Activated B cell treated with CpG ODN at 0.5 μM for 24 hours (primary cell): ENCODE data around the gene TRAPPC10. TPM values are rescaled to one million over a fixed set of nuclear protein-coding genes. Genes with fewer than 3 reads are reported as not detected.

Experiments used
- ATAC-seq: fragments of 200-7000 bp; cut with Tn5 transposase; one replicate; pipeline ENCODE4 v1.10.0; 2021; ENCODE audit warnings: low read depth, mild to moderate bottlenecking, moderate library complexity
- CTCF ChIA-PET: fragments of 350-600 bp; sonication (Branson Sonifier 250); formaldehyde crosslinking; loops from one replicate; lab custom pipeline; 2021; ENCODE audit warnings: antibody characterized with exemption; lab: Charles Lee
- POLR2A ChIA-PET: fragments of 350-600 bp; sonication (Branson Sonifier 250); formaldehyde crosslinking; loops from one replicate; lab custom pipeline; 2021; ENCODE audit warnings: antibody characterized with exemption; lab: Charles Lee
- DNase-seq: peaks from one replicate; pipeline ENCODE4 v3.0.0; 2022
- H3K27ac Mint-ChIP-seq: one replicate; pipeline ENCODE4 v1.8.0; 2020; ENCODE audit warnings: mixed read lengths
- H3K27me3 Mint-ChIP-seq: one replicate; pipeline ENCODE4 v1.8.0; 2021; ENCODE audit warnings: mixed read lengths
- H3K36me3 Mint-ChIP-seq: one replicate; pipeline ENCODE4 v1.8.0; 2021; ENCODE audit warnings: low read depth, mixed read lengths
- H3K4me1 Mint-ChIP-seq: one replicate; pipeline ENCODE4 v1.8.0; 2021; ENCODE audit warnings: mixed read lengths
- H3K4me3 Mint-ChIP-seq: one replicate; pipeline ENCODE4 v1.8.0; 2020; ENCODE audit warnings: mild to moderate bottlenecking, mixed read lengths
- H3K9me3 Mint-ChIP-seq: one replicate; pipeline ENCODE4 v1.8.0; 2020; ENCODE audit warnings: mixed read lengths
- intact Hi-C: fragments of 100-400 bp; cut with micrococcal nuclease; formaldehyde crosslinking; loops from one replicate; pipeline ENCODE4 v1.15.1; 2024
- total RNA-seq: library from RNA; stranded (reverse); gene quantifications from 2 replicates; pipeline ENCODE4 v1.2.3, GENCODE V29; 2022
- TF ChIP-seq, protein P1 (sequence below): fragments of 200-600 bp; IDR thresholded peaks from one replicate; pipeline ENCODE4 v1.8.0; 2022; ENCODE audit warnings: antibody characterized with exemption, mild to moderate bottlenecking

TRAPPC10 gene
- total RNA-seq, 1 donor from 2014 or later = 96.0 TPM

DNA sequence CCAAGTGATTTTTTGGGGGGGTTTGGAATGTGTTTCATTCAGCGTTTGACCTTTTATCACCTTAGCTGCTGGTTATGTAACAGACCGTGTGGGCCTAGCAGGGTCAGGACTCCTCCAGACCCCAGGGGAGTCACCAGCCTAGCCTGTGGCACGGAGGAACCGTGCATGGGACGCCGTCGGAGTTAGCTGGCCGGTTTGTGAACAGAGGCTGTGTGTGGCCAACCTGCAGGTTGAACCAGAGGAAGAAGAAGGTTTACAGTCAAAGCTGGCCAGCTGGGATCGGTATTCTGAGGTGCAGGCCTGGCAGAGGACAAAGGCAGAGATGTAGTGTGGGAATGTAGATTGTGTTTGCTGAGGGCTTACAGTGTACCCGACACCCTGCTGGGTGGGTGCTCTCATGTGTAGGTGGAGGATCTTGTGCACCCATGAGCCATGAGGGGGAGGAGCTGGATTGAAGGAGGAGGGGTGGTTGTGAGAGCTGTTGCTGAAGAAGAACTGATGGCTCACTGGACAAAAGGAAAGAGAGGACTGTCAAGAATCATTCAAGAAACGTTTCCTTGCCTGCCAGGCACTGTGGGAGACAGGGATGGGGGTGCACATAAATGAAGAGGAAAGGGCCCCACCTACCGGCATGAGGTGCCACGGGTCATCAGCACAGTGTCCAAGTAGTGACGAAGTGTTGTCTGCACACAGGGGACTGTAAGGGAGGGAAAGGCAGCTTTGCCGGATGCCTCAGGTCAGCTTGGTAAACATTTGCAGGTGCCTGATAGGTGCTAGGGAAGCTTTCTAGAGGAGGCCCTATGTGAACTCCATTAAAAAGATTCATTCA is 55.1 kb downstream of the TRAPPC10 start:
- Mint-ChIP-seq H3K36me3 (peaks cover 92% of the 10 kb centered on the region), H3K4me1 (peaks cover 13% of the 10 kb centered on the region), H3K27me3 (no peaks in the 10 kb centered on the region), H3K27ac (no peak overlapping the region), H3K4me3 (no peak overlapping the region), H3K9me3 (no peaks in the 10 kb centered on the region)
- intact Hi-C loops = loop anchor here (2.0 kb wide), 1 partner anchor 18 kb away; no protein-coding TSS in a partner anchor
- ChIA-PET CTCF (no interaction called here), POLR2A (interaction anchor here (1.4 kb wide), 1 partner anchor 22 kb away, joined by 3 read pairs; no protein-coding TSS in a partner anchor)
- no peak for DNase-seq
- ATAC-seq = no peak
- TF ChIP-seq, protein P1, sequence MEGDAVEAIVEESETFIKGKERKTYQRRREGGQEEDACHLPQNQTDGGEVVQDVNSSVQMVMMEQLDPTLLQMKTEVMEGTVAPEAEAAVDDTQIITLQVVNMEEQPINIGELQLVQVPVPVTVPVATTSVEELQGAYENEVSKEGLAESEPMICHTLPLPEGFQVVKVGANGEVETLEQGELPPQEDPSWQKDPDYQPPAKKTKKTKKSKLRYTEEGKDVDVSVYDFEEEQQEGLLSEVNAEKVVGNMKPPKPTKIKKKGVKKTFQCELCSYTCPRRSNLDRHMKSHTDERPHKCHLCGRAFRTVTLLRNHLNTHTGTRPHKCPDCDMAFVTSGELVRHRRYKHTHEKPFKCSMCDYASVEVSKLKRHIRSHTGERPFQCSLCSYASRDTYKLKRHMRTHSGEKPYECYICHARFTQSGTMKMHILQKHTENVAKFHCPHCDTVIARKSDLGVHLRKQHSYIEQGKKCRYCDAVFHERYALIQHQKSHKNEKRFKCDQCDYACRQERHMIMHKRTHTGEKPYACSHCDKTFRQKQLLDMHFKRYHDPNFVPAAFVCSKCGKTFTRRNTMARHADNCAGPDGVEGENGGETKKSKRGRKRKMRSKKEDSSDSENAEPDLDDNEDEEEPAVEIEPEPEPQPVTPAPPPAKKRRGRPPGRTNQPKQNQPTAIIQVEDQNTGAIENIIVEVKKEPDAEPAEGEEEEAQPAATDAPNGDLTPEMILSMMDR = no peak

- ChIA-PET CTCF (no interaction called here), POLR2A (no interaction called here)
- no peaks in the 10 kb centered on the region for H3K9me3 Mint-ChIP-seq
- ATAC-seq (no peak), DNase-seq (no peak)
- TF ChIP-seq, protein P1 = no peak
- intact Hi-C loops = no loop called here
- H3K27me3 Mint-ChIP-seq = no peaks in the 10 kb centered on the region
- H3K27ac Mint-ChIP-seq = no peak overlapping the region
- H3K36me3 Mint-ChIP-seq = peaks cover 92% of the 10 kb centered on the region
- H3K4me3 Mint-ChIP-seq = no peak overlapping the region
- H3K4me1 Mint-ChIP-seq = peaks cover 10% of the 10 kb centered on the region
Measured at GRCh38 chr21:44070391-44070790, 58.3 kb downstream of the TRAPPC10 start.

- ChIA-PET POLR2A (no interaction called here), CTCF (no interaction called here)
- ATAC-seq (no peak), DNase-seq (no peak)
- no peaks in the 10 kb centered on the region for H3K27me3 Mint-ChIP-seq
- H3K27ac Mint-ChIP-seq = no peak overlapping the region
- no peaks in the 10 kb centered on the region for H3K9me3 Mint-ChIP-seq
- no peak overlapping the region for H3K4me3 Mint-ChIP-seq
- TF ChIP-seq, protein P1 = no peak
- intact Hi-C loops = no loop called here
- H3K4me1 Mint-ChIP-seq = peaks cover 3% of the 10 kb centered on the region
- H3K36me3 Mint-ChIP-seq = peaks cover 87% of the 10 kb centered on the region
Measured at GRCh38 chr21:44071359-44072104, 59.4 kb downstream of the TRAPPC10 start.

DNA sequence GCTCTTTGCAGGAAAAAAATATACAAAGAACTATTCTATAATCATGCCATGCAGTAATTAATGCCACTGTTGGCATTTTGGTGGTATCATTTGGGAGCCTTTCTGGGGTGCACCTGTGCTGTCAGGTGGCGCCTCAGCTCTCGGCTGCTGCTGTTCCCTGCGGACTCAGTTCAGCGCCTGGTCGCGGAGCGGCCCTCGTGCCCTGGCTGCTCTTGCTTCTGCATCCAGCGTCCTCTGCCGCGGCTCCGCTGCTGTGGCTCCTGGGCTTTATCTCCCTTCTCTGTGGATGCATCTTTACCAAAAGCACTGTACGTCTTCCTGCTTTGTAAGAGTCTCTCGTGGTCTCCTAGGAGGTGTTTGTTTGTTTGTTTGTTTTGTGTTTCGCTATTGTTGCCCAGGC is 60.0 kb downstream of the TRAPPC10 start:
- H3K27me3 Mint-ChIP-seq = no peaks in the 10 kb centered on the region
- no peaks in the 10 kb centered on the region for H3K9me3 Mint-ChIP-seq
- intact Hi-C loops = no loop called here
- ATAC-seq (no peak), DNase-seq (no peak)
- H3K4me1 Mint-ChIP-seq = peaks cover 3% of the 10 kb centered on the region
- peaks cover 86% of the 10 kb centered on the region for H3K36me3 Mint-ChIP-seq
- CTCF ChIA-PET = no interaction called here
- no peak overlapping the region for H3K27ac Mint-ChIP-seq
- TF ChIP-seq, protein P1 = no peak
- POLR2A ChIA-PET = no interaction called here
- no peak overlapping the region for H3K4me3 Mint-ChIP-seq
